ENCODE measurements around the gene ERRFI1.

GRCh38 chr1:8011923-8012858 is 13.9 kb downstream of the ERRFI1 start:
- TF ChIP-seq POLR2A (IDR thresholded peaks at IDR 0.05; ENCODE audit: low read depth, low read length) (no peak), POLR2AphosphoS5 (IDR thresholded peaks at IDR 0.05; ENCODE audit: low read depth, low read length) (no peak)

Measured in GM12892 (cell line).